GM23248 (cell line): Measurements from ENCODE around the gene MYO1E.

Experiments used
- EZH2 ChIP-seq: fragments of 200-600 bp; sonication (generic); IDR thresholded peaks from 2 replicates; pipeline ENCODE4 v1.6.1; 2018; ENCODE audit warnings: antibody characterized with exemption, mild to moderate bottlenecking; ENCODE audit not compliant: insufficient read depth, poor library complexity, severe bottlenecking
- EZH2phosphoT487 ChIP-seq: fragments of 200-600 bp; sonication (generic); IDR thresholded peaks from 2 replicates; pipeline ENCODE4 v1.6.1; 2018; ENCODE audit warnings: antibody characterized with exemption, moderate library complexity, mild to moderate bottlenecking, low read depth; ENCODE audit not compliant: insufficient read depth

DNA sequence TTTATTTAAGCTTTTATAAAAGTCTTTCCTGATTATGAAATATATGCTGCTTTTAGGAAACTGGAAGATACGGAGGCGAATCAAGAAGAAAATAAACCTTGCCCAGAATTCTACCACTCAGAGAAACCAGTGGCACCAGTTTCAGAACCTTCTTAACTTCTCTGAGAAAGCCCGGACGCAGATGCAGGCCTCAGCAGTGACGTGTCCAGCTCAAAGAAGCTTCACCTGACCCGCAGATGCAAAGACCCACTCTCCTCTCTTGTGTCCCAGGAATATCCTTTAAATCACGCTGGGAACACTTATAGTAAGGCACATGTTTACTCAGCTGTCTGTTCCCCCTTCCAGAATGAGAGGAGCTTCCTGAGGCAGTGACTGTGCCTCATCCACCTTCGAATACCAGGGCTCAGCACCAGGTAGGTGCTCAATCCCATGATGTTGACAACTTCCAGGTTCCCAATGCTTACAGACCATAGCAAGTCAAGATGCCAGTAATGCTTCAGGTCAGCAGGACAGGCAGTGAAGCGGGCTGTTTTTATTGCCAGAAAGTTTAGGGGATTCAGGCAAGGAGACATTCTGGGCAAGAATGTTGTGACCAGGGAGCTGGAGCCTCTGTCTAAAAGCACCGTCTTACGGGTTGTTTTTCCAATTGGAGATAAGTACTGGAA is 205.9 kb downstream of the MYO1E start:
- TF ChIP-seq EZH2, result no peak
- no peak for TF ChIP-seq EZH2phosphoT487
